HG03342 (cell line): ENCODE data around the gene GALNT9.
"Not testable (repeated sequence)": the region's sequence is repeated elsewhere in the genome, so short reads cannot be mapped to it uniquely, and the experiment has no call there.

Source experiments
- ATAC-seq: cut with Tn5 transposase; IDR thresholded peaks from one replicate; pipeline ENCODE4 v1.9.1; 2021; ENCODE audit warnings: mild to moderate bottlenecking, moderate library complexity; ENCODE audit not compliant: unreplicated experiment

GALNT9 gene

GRCh38 chr12:132314516-132315233 lies 14.7 kb downstream of the GALNT9 start:
- no peak for ATAC-seq

GRCh38 chr12:132314035-132314434 lies 15.4 kb downstream of the GALNT9 start:
- no peak for ATAC-seq

GRCh38 chr12:132313182-132313581 lies 16.2 kb downstream of the GALNT9 start:
- no peak for ATAC-seq

- ATAC-seq, result no peak
Observed at GRCh38 chr12:132312516-132312915, 16.9 kb downstream of the GALNT9 start.

GRCh38 chr12:132311201-132311915 lies 18.0 kb downstream of the GALNT9 start:
- no peak for ATAC-seq

GRCh38 chr12:132310181-132311040 lies 19.0 kb downstream of the GALNT9 start:
- ATAC-seq, result no peak

- ATAC-seq, result no peak
Observed at GRCh38 chr12:132309596-132310086, 19.7 kb downstream of the GALNT9 start.

- no peak for ATAC-seq
Observed at GRCh38 chr12:132308853-132309595, 20.4 kb downstream of the GALNT9 start.

- no peak for ATAC-seq
Observed at GRCh38 chr12:132307976-132308852, 21.2 kb downstream of the GALNT9 start.

GRCh38 chr12:132306885-132307191 lies 22.6 kb downstream of the GALNT9 start:
- no peak for ATAC-seq

GRCh38 chr12:132305991-132306884 lies 23.2 kb downstream of the GALNT9 start:
- ATAC-seq, result no peak

- ATAC-seq, result no peak
Observed at GRCh38 chr12:132305560-132305966, 23.8 kb downstream of the GALNT9 start.

- not testable (repeated sequence) for ATAC-seq
Observed at GRCh38 chr12:132304866-132305265, 24.5 kb downstream of the GALNT9 start.

GRCh38 chr12:132303853-132304373 lies 25.5 kb downstream of the GALNT9 start:
- ATAC-seq, result not testable (repeated sequence)

GRCh38 chr12:132302466-132303358 lies 26.7 kb downstream of the GALNT9 start:
- ATAC-seq, result no peak

- no peak for ATAC-seq
Observed at GRCh38 chr12:132300789-132301722, 28.3 kb downstream of the GALNT9 start.
